Loucy (cell line): ENCODE results near the gene KCNS1.

Experiments
- CTCF ChIP-seq: fragments of 200-600 bp; sonication (generic); conservative IDR thresholded peaks from 2 replicates; pipeline ENCODE4 v1.5.1; 2014; ENCODE audit warnings: mild to moderate bottlenecking, antibody characterized with exemption, low read length
- EZH2phosphoT487 ChIP-seq: fragments of 200-600 bp; IDR thresholded peaks from 2 replicates; pipeline ENCODE4 v1.6.1; 2018; ENCODE audit warnings: antibody characterized with exemption, mild to moderate bottlenecking, moderate library complexity, borderline replicate concordance

- no peak for TF ChIP-seq CTCF
- no peak for TF ChIP-seq EZH2phosphoT487
Measured at GRCh38 chr20:45087814-45088213, 13.1 kb downstream of the KCNS1 start.
